GM12872 (cell line): ENCODE measurements around the gene DDX4.

ENCODE experiments used
- CTCF ChIP-seq: IDR thresholded peaks from 3 replicates; pipeline ENCODE4 v1.5.1; 2011; ENCODE audit warnings: low read depth, mild to moderate bottlenecking, low read length, moderate library complexity; ENCODE audit not compliant: insufficient read depth

The DDX4 gene

GRCh38 chr5:55763746-55764420, 26.0 kb downstream of the DDX4 start:
- TF ChIP-seq CTCF = no peak

- TF ChIP-seq CTCF = no peak
Observed at GRCh38 chr5:55768279-55768678, 30.4 kb downstream of the DDX4 start.

DNA sequence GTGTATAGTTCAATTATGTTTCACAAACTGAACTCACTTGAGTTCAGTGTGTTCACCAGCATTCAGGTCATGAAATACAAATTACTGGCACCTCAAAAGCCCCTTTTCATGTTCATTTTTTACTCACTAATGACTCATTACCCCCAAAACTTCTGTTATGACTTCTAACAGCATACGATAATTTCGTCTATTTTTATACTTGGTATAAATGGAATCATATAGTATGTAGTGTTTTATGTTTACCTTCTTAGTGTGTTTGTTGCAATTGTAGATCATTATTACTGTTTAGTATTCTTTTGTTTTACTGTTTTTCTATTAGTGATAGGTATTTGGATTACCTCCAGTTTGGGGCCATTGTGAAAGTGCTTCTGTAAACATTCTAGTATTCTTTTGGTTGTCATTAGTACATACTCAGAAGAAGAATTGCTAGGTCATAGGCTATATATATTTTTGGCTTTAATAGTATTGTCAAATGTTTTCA, 33.4 kb downstream of the DDX4 start:
- TF ChIP-seq CTCF = no peak

- TF ChIP-seq CTCF = no peak
Observed at GRCh38 chr5:55773057-55773456, 35.2 kb downstream of the DDX4 start.

- no peak for TF ChIP-seq CTCF
Observed at GRCh38 chr5:55777332-55777731, 39.5 kb downstream of the DDX4 start.

- no peak for TF ChIP-seq CTCF
Observed at GRCh38 chr5:55800924-55801323, 63.1 kb downstream of the DDX4 start.

DNA sequence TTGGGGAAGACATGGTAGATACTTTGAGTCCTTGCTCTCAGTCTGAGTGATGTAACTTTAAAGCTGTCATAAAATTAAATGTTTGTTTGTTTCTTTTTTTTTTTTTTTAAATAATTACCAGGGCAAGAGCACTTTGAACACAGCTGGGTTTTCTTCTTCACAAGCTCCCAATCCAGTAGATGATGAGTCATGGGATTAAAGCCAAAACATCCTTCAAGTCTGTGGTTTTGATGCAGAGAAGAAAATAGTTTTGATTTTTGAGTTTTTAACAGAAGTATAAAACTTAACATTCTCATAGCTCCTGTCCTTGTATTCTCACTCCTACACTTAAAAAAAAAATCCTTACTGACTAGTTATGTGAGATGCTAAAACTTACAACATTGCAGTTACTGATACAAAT, 78.5 kb downstream of the DDX4 start:
- TF ChIP-seq CTCF = no peak

DNA sequence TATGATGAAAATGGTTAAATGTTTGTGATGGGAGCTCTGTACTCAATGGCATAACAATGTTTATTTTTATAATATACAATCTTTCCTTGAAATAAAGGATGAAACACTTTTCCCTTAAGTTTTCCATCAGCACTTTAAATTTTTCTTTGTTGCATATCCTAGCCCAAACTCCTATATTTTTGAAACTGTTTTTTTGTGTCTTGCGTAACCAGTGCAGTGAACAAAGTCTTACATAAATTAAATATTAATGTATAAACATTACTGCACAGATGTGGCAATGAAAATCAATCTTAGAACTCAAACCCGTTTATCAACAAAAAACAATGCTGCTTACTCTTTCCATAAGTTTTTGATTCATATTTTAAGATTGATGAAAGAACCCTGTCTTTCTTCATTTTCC, 79.2 kb downstream of the DDX4 start:
- no peak for TF ChIP-seq CTCF
